Tongue (tissue), 2 donors: ENCODE results near the gene DNAL1. TPM values are rescaled to one million over a fixed set of nuclear protein-coding genes. Genes with fewer than 3 reads are reported as not detected.
"Not testable (repeated sequence)": the region's sequence is repeated elsewhere in the genome, so short reads cannot be mapped to it uniquely, and the experiment has no call there.

ENCODE experiments used
- DNase-seq: peaks from one replicate; pipeline ENCODE4 v3.0.0-alpha.2; 2015
- total RNA-seq: library from RNA; depleted of rRNA; stranded (reverse); fragments of >200 nt; gene quantifications from one replicate; pipeline ENCODE4 v1.2.3, GENCODE V29; 2014

DNAL1 gene
- total RNA-seq, 1 donor from 2014 or later: 7.4 TPM

DNA sequence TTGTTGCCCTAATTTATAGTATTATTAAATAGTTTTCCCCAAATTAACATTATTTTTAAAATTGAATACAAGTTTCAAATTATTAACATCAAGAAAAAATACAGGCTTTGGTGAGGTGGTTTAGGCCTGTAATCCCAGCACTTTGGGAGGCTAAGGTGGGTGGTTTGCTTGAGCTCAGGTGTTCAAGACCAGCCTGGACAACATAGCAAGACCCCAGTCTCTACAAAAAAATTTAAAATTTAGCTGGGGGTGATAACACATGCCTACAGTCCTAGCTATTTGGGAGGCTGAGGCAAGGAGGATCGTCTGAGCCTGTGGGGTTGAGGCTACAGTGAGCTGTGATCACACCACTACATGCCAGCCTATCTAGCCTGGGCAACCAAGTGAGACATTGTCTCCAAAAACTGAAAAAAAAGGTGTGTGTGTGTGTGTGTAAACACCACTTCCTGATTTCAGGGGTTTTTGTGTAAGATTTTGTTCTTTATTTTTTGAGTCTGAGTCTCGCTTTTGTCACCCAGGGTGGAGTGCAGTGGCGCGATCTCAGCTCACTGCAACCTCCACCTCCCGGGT, 3.9 kb upstream of the DNAL1 start:
- DNase-seq: no peak

DNA sequence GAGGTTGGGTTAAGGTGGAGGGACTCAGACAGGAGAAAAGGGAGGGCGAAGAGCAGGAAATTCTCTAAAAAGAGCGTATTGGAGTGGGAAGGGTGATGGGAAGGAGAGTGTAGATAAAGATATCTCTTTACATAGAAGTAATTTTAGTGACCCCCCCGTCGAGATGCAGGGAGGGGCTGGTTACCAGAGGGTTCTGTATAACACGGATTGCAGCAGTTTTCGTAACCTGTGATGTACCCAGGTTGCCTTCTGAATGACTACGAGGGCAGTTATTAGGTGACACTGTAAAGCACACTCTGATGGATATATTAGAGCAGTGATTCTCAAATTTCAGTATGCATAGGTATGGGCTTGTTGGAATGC, 443 bp downstream of the DNAL1 start:
- no peak for DNase-seq

DNA sequence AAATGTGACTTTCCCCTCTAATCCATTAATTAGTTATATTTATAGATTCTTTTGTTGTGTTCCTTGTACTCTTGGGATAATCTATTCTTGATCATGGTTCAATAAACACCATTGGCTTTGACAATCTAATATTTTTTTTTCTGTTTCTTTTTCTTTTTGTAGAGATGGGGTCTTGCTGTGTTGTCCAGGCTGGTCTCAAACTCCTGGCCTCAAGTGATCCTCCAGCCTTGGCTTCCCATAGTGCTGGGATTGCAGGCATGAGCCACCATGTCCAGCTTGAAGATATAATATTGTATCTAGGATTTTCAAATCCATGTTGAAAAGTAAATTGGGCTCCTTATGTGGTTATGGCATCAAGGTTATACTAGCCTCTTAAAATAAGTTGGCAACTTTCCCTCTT, 6.2 kb downstream of the DNAL1 start:
- no peak for DNase-seq

DNA sequence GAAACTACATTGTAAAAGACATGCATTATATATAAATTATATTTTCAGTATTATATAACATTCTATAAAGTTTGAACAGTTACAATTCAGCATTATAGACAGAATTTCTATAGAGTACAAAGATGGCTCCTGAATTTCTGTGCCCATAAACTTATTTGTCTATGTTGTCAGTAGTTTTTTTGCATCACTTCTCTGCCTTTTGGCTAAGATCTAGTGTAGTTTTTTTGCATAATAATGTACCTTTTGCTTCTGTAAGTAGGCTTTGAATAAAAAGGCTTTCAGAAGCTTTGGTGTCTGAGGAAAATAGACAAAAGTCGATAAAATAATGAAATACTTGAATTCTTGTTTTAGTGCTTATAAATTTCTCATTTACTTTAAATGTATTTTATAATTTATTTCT, 11.1 kb downstream of the DNAL1 start:
- DNase-seq: no peak

DNA sequence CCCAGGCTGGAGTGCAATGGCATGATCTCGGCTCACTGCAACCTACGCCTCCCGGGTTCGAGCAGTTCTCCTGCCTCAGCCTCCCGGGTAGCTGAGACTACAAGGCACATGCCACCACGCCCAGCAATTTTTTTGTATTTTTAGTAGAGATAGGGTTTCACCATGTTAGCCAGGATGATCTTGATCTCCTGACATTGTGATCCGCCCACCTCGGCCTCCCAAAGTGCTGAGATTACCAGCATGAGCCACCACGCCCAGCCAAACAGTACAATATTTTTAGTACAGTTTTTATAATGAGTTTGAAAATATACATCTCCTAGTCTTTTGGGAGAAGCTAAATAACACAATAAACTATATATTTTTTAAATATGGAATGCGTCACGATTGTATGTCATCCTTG, 14.4 kb downstream of the DNAL1 start:
- DNase-seq: not testable (repeated sequence)

DNA sequence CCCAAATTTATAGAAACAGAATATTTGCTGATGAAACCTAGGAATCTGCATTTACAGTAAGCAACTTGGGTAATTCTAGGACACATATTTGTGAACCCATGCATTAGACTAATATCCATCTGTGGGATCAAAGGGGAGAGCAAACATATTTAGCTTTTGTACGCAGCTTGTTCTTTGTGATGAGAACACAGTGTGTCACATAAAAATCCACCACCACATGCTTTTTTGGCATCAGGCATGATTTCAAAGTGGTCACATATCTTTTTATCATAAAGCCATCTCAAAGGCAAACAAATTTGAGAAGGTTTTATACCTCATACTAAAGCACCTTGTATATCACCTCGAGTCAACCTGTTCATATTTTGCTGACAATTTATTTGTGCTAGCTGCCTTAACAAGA, 15.7 kb downstream of the DNAL1 start:
- DNase-seq: no peak

DNA sequence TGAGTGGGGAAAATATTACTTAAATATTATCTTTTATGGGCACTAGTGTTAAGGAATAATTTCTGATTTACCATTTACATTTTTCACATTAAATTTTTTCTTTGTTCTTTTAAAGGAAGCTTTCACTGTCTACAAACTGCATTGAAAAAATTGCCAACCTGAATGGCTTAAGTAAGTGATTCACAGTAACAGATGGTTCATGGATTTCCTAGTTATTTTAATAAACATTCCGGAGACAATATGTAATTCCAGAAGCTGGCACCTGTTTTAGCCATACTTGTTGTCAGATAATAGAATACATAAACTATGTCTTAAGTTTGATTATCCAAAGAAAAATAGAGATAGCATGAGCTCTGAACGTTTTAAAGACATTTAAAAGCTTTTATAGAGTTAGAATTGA, 17.1 kb downstream of the DNAL1 start:
- DNase-seq: peak; percentile 30

DNA sequence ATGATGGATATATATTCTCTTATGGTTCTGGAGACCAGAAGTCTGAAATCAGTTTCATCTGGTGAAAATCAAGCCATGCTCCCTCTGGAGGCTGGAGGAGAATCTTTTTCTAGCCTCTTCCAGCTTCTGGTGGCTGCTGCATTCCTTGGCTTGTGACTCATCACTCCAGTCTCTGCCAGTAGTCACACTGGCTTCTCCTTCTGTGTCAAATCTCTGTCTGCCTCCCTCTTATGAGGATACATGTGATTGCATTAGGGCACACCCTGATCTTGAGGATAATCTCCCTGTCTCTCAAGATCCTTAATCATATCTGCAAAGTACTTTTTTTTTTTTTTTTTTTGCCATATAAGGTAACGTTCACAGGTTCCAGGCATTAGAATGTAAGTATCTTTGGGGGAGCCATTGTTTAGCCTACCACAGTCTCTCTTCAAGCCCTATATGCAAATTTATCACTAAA, 17.7 kb downstream of the DNAL1 start:
- peak; percentile 19 for DNase-seq

DNA sequence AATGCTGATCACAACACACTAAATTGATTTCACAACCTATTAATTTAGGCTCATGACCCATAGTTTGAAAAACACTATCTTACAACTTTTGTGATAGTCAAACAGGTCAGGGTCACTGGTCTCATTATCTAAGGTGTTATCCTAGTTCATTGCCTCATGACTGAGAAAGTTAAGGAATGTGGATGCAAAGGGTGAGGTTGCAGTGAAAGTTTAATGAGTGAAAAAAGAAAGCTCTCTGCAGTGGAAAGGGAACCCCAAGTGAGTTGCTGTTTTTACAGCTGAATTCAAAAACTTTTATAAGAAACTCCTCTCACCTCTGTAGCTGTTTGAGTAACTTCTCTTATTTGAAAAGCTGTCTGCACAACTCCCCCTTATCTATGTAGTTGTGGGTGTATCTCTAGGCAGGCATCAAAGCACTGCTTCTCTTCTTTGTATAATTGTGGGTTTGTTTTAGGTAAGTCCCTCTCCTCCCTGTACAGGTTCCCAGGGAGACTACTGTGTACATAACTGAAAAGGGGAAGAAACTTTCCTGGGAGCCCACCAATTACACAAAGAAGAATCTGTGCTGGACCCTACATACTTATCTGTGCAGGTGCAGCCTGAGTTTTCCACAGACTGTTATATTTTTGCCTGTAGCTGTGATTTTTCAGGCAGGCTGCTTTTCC, 18.9 kb downstream of the DNAL1 start:
- no peak for DNase-seq

DNA sequence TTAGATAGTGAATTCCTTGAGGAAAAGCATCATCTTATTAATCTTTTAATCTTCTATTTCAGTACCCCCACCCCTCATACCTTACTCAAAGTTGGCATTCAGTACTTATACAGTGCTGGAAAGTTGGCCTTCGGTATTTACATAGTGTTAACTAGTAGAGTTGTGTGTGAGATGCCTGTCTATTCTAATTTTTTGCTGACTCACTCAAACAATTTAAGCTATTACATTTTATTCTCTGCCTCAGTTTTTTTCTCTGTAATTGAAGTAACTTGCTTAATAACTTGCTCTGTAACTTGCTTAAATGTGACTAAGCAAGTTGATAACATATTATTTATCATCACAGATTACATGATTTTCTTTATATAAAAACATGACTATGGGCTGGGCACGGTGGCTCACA, 20.3 kb downstream of the DNAL1 start:
- no peak for DNase-seq

DNA sequence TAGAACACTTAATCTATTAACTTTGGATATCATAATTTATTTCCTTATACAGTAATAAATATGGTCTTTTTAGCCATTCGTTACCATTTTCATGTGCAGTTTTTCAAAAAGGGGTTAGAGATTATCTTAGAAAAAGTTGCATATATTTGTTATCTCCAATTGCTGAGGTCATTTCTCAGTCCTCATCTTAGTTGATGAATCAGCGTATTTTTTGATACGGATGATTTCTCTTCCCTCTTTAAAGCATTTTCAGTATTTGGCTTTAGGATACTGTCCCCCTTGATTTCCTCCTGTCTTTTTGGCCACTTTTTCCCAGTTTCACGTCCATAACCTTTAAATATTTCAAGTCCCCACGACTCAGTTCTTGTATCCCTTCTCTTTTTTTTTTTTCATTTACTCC, 21.8 kb downstream of the DNAL1 start:
- no peak for DNase-seq

DNA sequence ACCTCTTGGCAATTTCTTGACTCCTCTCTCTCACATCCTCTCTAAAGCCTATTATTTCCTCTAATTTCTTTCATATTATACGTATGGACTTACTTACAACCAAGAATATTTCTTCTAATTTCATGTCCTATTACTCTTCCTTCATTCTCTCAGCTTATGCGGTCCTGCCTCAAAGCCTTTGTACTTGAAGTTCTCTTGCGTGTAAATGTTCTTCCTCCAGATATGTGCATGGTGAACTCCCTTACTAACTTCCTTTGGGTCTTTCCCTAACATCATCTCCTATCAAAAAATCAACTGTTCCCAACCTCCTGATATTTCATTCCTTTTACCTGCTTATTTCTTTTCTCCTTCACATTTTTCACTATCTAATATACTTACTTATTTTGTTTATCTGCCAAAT, 23.1 kb downstream of the DNAL1 start:
- no peak for DNase-seq

DNA sequence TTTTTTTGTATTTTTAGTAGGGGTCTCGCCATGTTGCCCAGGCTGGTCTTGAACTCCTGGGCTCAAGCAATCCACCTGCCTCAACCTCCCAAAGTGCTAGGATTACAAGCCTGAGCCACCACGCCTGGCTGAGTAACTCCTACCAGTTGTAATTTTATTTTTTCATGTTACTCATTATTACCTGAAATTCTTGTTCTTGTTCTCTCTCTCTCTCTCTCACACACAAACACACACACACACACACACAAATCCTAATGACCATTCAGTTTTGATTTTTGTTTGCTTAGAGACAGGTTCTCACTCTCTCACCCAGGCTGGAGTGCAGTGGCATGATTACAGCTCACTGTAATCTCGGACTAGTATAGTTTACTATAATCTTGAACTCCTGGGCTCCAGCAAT, 30.2 kb downstream of the DNAL1 start:
- no peak for DNase-seq

DNA sequence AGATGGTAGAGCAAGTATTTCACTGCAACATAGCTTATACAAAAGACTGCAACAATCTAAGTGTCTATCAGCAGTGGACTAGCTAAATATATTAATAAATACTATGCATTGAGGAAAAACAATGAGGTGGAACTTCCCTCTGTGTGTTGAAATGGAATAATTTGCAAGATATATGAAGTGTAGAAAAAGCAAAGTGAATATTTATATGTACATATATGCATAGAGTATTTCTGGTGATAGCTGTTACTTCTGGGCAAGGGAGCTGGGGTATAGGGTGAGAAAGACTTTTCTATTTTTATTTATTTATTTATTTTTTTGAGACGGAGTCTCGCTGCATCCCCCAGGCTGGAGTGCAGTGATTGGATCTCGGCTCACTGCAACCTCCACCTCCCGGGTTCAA, 33.9 kb downstream of the DNAL1 start:
- no peak for DNase-seq

DNA sequence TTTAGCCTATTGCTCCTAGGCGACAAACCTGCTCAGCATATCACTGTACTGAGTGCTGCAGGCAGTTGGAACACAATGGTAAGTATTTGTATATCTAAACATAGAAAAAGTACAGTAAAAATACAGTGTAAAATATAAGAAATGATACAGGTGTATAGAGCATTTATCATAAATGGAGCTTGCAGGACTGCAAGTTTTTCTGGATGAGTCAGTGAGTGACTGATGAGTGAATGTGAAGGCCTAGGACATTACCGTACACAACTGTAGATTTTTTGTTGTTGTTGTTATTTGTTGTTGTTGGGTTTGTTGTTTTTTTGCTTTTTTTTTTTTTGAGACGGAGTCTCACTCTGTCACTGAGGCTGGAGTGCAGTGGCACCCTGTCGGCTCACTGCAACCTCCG, 36.0 kb downstream of the DNAL1 start:
- no peak for DNase-seq

DNA sequence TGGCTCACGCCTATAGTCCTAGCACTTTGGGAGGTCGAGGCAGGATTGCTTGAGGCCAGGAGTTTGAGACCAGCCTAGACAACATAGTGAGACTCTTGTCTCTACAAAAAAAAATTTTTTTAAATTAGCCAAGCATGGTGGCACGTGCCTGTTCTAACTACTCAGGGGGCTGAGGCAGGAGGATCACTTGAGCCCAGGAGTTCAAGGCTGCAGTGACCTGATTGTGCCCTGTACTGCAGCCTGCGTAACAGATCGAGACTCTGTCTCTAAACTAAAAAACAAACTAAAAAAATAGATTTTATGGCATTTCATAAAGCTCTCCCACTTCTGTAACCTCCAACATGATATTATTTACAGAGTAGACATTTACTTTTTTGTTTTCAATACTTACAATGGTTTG, 39.8 kb downstream of the DNAL1 start:
- no peak for DNase-seq

DNA sequence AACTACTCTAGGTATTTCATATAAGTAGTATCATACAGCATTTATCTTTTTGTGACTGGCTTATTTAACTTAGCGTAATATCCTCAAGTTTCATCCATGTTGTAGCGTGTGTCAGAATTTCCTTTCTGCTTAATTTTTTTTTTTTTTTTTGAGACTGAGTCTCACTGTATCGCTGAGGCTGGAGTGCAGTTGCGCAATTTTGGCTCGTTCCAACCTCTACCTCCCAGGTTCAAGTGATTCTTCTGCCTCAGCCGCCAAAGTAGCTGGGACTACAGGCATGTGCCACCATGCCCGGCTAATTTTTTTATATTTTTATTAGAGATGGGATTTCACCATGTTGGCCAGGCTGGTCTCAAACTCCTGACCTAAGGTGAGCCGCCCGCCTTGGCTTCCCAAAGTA, 40.5 kb downstream of the DNAL1 start:
- no peak for DNase-seq

DNA sequence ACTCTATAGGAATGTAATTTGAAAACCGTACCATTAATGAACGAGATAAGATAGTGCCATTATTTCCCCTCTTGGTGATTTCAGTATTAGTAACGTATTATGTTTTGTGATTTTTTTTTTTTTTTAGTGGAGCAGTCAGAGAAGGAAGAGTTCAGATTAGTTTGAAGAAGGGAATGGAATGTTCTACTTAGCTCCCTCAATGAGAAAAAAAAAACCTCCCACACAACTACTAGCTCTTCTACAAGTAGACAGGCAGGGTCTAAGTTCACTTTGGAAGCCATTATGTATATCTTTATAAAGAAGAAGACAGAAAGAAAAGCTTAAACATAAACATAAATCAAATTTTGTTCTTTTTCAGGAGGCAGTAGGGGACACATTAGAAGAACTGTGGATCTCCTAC, 42.1 kb downstream of the DNAL1 start:
- DNase-seq: no peak

DNA sequence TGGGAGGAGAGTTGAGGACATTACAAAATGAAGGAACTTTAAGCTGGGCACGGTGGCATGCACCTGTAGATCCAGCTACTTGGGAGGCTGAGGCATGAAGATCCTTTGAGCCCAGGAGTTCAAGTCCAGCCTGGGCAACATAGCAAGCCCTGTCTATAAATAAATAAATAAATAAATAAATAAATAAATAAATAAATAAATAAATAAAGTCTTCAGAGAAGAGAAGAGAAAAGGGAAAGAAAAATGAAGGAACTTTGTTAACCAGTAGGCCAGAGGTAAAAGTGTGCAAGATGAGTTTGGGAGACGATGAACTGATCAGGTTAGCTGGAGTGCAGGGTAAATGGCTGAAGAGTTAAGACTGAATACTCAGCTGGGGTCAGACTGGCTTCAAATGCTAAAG, 49.3 kb downstream of the DNAL1 start:
- DNase-seq: no peak

DNA sequence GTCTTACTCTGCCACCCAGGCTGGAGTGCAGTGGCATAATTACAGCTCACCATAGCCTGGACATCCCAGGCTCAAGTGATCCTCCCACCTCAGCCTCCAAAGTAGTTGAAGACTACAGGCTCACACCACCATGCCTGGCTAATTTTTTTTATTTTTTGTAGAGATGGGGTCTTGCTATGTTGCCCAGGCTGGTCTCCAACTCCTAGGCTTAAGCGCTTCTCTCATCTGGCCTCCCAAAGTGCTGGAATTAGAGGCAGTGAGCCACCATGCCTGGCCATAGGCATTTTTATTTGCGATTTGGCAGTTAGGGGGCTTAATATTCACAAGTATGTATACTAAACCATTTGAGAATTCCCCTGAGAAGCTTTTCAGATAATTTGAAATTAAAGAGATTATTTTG, 50.3 kb downstream of the DNAL1 start:
- DNase-seq: no peak

DNA sequence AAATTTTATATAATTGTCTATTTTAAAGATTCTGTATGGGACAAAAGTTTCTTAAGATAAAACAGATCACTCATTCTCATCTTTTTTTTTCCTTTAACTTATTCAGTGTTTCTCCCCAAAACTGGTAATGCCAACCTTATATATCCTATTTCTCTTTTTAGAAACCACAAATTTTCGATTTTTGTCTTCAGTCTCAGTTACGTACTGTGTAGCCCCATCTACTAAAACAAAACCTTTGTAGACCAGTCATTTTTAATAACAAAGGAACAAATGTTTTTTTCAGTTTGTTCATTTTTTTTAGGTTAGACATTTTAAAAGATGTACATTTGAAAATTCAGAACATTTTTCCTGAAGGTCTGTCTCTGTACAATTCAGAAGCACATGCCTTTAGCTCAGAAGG, 51.2 kb downstream of the DNAL1 start:
- no peak for DNase-seq

DNA sequence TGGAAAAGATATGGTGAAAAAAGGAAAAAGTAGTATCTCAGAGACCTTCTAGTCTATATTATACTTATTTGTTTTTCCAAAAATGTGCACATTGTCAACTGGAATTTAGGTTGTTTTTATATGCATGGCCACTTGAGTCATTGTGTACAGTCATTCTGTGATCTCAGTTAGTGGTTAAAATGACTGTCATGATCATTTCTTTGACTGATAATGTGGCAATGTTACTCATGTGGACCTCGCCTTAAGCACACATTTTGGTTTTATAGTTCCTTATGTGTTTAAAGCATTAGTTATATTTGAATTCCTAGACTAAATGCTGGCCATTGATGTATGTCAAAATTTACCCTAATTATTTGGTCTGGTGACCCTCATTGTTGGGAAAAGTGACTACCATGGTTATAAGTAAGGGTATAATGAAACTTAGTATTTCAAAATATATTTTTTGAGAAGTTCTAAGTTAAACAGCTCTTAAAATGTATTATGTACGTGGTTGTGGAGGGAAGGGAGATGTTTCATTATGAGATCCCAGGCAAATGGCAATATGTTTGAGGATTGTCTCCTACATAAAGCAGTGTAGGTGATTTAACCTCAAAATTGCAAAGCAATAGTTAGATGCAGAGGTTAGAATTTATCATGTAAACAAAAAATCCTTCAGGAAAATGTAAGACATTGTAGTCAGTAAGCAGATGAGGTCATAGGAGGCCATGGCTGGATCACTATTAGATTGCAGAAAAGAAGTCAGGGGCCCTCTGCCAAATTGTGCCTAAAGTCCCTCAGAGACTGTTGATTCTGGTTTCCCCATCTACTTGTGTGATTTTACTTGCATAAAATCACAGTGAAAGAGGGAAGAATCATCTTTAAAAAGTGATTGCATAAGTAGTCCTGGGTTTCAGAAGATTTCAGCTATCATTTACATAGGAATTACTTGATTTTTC, 51.9 kb downstream of the DNAL1 start:
- no peak for DNase-seq

DNA sequence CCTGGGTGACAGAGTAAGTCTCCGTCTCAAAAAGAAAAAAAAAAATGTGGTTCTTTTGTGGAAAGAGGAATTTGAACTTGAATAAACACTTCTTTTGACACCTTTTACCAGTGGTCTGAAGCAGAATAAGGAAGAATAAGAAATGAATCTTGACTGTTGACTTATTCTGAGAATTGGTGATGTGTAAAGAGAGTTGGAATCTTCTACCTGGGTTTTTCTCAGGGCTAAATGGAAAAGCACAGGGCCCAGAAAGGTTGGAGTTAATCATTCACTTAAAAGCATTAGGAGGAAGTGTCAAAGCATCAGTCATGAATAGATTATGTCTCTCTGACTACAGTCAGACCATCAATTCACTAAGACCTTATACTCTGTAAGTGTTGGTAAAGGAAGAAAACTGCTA, 55.5 kb downstream of the DNAL1 start:
- no peak for DNase-seq

DNA sequence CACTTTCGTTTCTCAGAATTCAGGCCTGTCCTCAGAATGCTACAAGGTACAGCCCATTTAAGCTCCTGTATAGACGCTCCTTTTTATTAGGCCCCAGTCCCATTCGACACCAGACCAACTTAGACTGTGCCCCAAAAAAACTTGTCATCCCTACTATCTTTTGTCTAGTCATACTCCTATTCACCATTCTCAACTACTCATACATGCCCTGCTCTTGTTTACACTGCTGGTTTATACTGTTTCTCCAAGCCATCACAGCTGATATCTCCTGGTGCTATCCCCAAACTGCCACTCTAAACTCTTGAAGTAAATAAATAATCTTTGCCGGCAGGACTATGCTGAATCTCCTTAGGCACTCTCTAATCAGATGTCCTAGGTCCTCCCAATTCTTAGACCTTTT, 63.3 kb downstream of the DNAL1 start:
- not testable (repeated sequence) for DNase-seq
